ENCODE data around the gene HSPA4L.
A peak's percentile ranks its signal among the peaks of the same experiment; 100 is the strongest.

The HSPA4L gene

GRCh38 chr4:127783955-127784770 is 2.0 kb downstream of the HSPA4L start:
- DNase-seq (ENCODE audit: low read depth): no peak

- no peak for DNase-seq (ENCODE audit: low read depth)
These were observed 6.4 kb downstream of the HSPA4L start for GRCh38 chr4:127788517-127788916.

DNA sequence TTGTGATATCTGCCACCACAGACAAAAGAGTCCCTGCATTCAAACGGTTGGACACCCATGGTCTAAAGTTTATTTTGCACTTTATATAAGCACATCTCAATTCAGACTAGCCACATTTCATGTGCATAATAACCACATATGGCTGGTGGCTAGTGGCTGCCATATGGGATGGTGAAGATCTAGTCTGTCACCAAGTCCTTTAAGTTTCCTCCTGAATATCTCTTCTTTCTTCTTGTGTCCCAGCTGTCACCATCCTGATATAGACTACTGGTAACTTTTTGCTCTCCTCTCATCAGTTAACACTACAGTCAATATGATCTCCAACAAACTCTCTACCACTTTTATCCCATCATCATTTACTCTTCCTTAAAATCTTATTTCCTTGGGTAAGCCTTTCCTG is 9.3 kb downstream of the HSPA4L start:
- DNase-seq (ENCODE audit: low read depth): no peak

- DNase-seq (ENCODE audit: low read depth): no peak
These were observed 11.4 kb downstream of the HSPA4L start for GRCh38 chr4:127793528-127793927.

DNA sequence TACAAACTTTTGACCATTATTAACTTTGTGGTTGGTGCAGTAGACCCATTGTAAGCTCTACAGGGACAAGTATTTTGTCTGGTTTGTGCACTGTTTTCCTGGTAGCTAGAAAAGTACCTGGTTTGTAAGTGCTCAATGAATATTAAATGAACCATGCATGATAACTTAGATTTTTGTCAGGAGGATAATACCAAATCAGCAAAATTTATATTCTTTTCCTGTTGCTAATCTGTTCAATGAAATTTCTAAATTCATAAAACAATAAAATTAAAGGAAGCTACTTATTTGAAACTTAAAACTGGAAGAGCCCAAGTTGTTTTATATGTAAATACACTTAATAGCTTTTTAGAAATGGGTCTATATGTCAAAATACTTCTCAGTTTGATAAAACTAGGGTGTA is 17.6 kb downstream of the HSPA4L start:
- no peak for DNase-seq (ENCODE audit: low read depth)

- peak; percentile 16 for DNase-seq (ENCODE audit: low read depth)
These were observed 27.2 kb downstream of the HSPA4L start for GRCh38 chr4:127809173-127809800.

- DNase-seq (ENCODE audit: low read depth): no peak
These were observed 28.4 kb downstream of the HSPA4L start for GRCh38 chr4:127810551-127810950.

- no peak for DNase-seq (ENCODE audit: low read depth)
These were observed 40.3 kb downstream of the HSPA4L start for GRCh38 chr4:127822430-127822829.

GRCh38 chr4:127828121-127828520 is 46.0 kb downstream of the HSPA4L start:
- no peak for DNase-seq (ENCODE audit: low read depth)

DNA sequence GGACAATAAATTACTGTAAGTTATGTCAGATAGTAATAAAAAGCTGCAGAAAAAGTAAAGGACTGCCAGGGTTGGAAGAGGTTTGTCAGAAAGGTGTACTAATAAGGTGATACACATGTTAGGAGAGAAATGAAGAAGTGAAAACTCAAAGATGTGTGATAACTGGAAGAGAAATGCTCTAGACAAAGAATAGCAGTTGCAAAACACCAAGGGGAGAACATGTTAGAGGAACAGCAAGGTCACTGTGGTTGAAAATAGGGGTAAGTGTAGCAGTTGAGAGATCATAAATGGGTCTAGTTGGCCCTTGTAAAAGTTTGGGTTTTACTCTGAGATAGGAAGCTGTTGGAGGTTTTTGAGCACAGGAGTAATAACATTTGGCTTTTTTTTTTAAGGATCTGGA is 46.9 kb downstream of the HSPA4L start:
- no peak for DNase-seq (ENCODE audit: low read depth)

DNA sequence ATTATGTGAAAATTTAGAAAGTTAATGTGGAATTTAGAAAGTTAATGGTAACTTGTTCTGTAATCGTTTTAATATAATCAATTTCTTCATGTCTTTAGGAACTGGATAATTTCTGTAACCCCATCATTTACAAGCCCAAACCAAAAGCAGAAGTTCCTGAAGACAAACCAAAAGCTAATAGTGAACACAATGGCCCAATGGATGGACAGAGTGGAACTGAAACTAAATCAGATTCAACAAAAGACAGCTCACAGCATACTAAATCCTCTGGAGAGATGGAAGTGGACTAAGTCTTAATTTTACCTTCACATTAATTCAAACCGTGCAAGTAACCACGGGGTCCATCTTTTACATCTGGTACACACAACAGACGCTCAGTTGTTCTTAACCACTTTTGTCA is 50.5 kb downstream of the HSPA4L start:
- no peak for DNase-seq (ENCODE audit: low read depth)

- no peak for DNase-seq (ENCODE audit: low read depth)
These were observed 61.8 kb downstream of the HSPA4L start for GRCh38 chr4:127843704-127844600.

DNA sequence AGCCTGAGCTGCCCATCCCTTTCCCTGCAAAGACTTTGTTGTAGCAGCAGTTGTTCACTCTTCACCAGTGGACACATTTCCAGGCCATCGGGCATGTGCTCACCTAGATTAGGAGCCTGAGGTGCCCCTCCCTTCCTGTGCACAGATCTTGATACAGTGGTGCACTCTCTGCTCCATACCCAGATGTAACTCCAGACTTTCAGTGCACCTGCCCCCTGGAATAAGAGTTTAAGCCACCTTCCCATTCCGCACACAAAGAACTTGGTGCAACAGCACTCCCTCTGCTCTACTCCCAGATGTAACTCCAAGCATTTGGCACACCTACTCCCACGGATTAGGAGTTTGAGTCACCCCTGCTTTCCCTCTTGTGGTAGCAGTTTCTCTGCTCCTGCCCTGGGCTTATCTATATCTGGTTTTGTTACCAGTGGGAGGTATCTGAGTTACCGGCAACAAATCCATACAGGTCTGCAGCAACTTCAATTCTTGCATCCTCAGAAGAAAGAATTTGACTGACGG is 62.5 kb downstream of the HSPA4L start:
- peak; percentile 18 for DNase-seq (ENCODE audit: low read depth)

GRCh38 chr4:127846061-127846460 is 63.9 kb downstream of the HSPA4L start:
- no peak for DNase-seq (ENCODE audit: low read depth)

GRCh38 chr4:127846765-127847164 is 64.6 kb downstream of the HSPA4L start:
- DNase-seq (ENCODE audit: low read depth): no peak

- no peak for DNase-seq (ENCODE audit: low read depth)
These were observed 67.5 kb downstream of the HSPA4L start for GRCh38 chr4:127849505-127850234.

GRCh38 chr4:127852661-127853060 is 70.5 kb downstream of the HSPA4L start:
- no peak for DNase-seq (ENCODE audit: low read depth)

- no peak for DNase-seq (ENCODE audit: low read depth)
These were observed 74.2 kb downstream of the HSPA4L start for GRCh38 chr4:127856196-127856812.

GRCh38 chr4:127856813-127857447 is 74.8 kb downstream of the HSPA4L start:
- DNase-seq (ENCODE audit: low read depth): peak; percentile 95

- DNase-seq (ENCODE audit: low read depth): no peak
These were observed 75.5 kb downstream of the HSPA4L start for GRCh38 chr4:127857641-127858040.

DNA sequence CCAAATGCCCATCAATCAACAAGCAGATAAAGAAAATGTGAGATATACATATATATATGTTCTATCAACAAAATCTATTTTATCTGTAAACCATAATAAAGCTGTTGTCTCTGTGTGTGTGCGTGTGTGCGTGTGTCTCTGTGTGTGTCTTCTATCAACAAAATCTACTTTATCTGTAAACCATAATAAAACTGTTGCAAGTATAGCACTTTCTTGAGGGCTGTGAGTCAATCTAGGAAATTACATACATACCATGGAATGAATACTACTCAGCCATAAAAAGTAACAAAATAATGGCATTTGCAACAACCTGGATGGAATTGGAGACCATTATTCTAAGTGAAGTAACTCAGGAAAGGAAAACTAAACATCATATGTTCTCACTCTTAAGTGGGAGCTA is 86.1 kb downstream of the HSPA4L start:
- DNase-seq (ENCODE audit: low read depth): peak; percentile 35
